Prostate gland (tissue), 2 donors: Measurements from ENCODE around the gene NTM. TPM values are rescaled to one million over a fixed set of nuclear protein-coding genes. Genes with fewer than 3 reads are reported as not detected.

Source experiments
- DNase-seq: peaks from one replicate; pipeline ENCODE4 v3.0.0-alpha.2; 2019; ENCODE audit warnings: low spot score
- H3K27ac ChIP-seq, 2 donors: fragments of 200-600 bp; sonication (generic); 2 replicates each; pipeline ENCODE4 v1.5.1; 2017 to 2019
- H3K27me3 ChIP-seq: fragments of 200-600 bp; sonication (generic); replicated peaks from 2 replicates; pipeline ENCODE4 v1.5.1; 2019; ENCODE audit not compliant: insufficient read depth
- H3K36me3 ChIP-seq, 2 donors: fragments of 200-600 bp; sonication (generic); 1 replicate in 1 of 2; 2 replicates in 1 of 2; pipeline versions ENCODE4 v1.5.1 to v1.8.1; 2017 to 2019
- H3K4me1 ChIP-seq: fragments of 200-600 bp; sonication (generic); replicated peaks from 2 replicates; pipeline ENCODE4 v1.5.1; 2019
- H3K4me3 ChIP-seq, 2 donors: fragments of 200-600 bp; sonication (generic); 2 replicates each; pipeline ENCODE4 v1.5.1; 2017 to 2019
- H3K9me3 ChIP-seq: fragments of 200-600 bp; sonication (generic); 2 replicates; pipeline ENCODE4 v1.5.1; 2017
- CTCF ChIP-seq, 4 experiments: fragments of 200-600 bp in 2 of 4; fragments of 450-650 bp in 2 of 4; sonication (generic) in 2 of 4; IDR thresholded peaks; 1 replicate in 3 of 4; 2 replicates in 1 of 4; pipeline ENCODE4 v1.5.1; 2016 to 2019; ENCODE audit warnings: antibody characterized with exemption in 4 of 4, mild to moderate bottlenecking in 2 of 4, moderate library complexity in 2 of 4
- POLR2A ChIP-seq: fragments of 450-650 bp; IDR thresholded peaks from one replicate; pipeline ENCODE4 v1.6.1; 2016; ENCODE audit warnings: antibody characterized with exemption, mild to moderate bottlenecking
- POLR2AphosphoS5 ChIP-seq: sonication (generic); formaldehyde crosslinking; IDR thresholded peaks from one replicate; pipeline ENCODE4 v1.6.1; 2017; ENCODE audit warnings: antibody characterized with exemption
- WGBS: methylation state at CpG from one replicate; pipeline ENCODE4 v1.1.5; 2018; 5-methylcytosine and 5-hydroxymethylcytosine counted together
- intact Hi-C: fragments of 100-400 bp; cut with DNase I; formaldehyde crosslinking; loops from one replicate; pipeline ENCODE4 v1.14.2; 2022
- total RNA-seq, 2 donors: library from RNA; depleted of rRNA; stranded (reverse); fragments of >200 nt; gene quantifications; one replicate each; pipeline ENCODE4 v1.1.0, GENCODE V29; 2016

Gene NTM
- total RNA-seq, 2 donors from 2014 or later, result 7.4 TPM; not detected in 1

GRCh38 chr11:131893103-131893890 is 522.9 kb downstream of the NTM start:
- H3K4me1 ChIP-seq, result no peaks in the 10 kb centered on the region
- WGBS, result 88% methylated on average over 8 of the region's 8 CpGs
- H3K9me3 ChIP-seq, result no peaks in the 10 kb centered on the region
- no peaks in the 10 kb centered on the region for H3K27me3 ChIP-seq
- intact Hi-C loops, result no loop called here
- TF ChIP-seq POLR2A (no peak), POLR2AphosphoS5 (no peak), CTCF (IDR thresholded peaks at IDR 0.05) (no peak)
- no peak overlapping the region for H3K27ac ChIP-seq
- no peaks in the 10 kb centered on the region for H3K36me3 ChIP-seq
- DNase-seq, result no peak
- no peak overlapping the region for H3K4me3 ChIP-seq

GRCh38 chr11:131893988-131894387 is 523.6 kb downstream of the NTM start:
- no peak for TF ChIP-seq POLR2A
- no peak for TF ChIP-seq CTCF (IDR thresholded peaks at IDR 0.05)
- TF ChIP-seq POLR2AphosphoS5, result no peak
- Histone ChIP-seq H3K4me3 (no peak overlapping the region), H3K36me3 (no peaks in the 10 kb centered on the region), H3K27ac (no peak overlapping the region), H3K9me3 (no peaks in the 10 kb centered on the region), H3K4me1 (no peaks in the 10 kb centered on the region), H3K27me3 (no peaks in the 10 kb centered on the region)
- 80% methylated on average over 5 of the region's 5 CpGs for WGBS
- intact Hi-C loops, result no loop called here
- DNase-seq, result no peak

GRCh38 chr11:131894615-131895544 is 524.5 kb downstream of the NTM start:
- H3K4me1 ChIP-seq, result no peaks in the 10 kb centered on the region
- intact Hi-C loops, result no loop called here
- H3K27ac ChIP-seq, result no peak overlapping the region
- TF ChIP-seq CTCF (IDR thresholded peaks at IDR 0.05), result no peak
- TF ChIP-seq POLR2A, result no peak
- no peak for TF ChIP-seq POLR2AphosphoS5
- H3K4me3 ChIP-seq, result no peak overlapping the region
- H3K27me3 ChIP-seq, result no peaks in the 10 kb centered on the region
- H3K36me3 ChIP-seq, result no peaks in the 10 kb centered on the region
- 49% methylated on average over 10 of the region's 10 CpGs for WGBS
- DNase-seq, result no peak
- no peaks in the 10 kb centered on the region for H3K9me3 ChIP-seq

GRCh38 chr11:131895865-131896264 is 525.5 kb downstream of the NTM start:
- no peak for TF ChIP-seq POLR2AphosphoS5
- no peak for TF ChIP-seq CTCF (IDR thresholded peaks at IDR 0.05)
- TF ChIP-seq POLR2A, result no peak
- WGBS, result 57% methylated on average over 2 of the region's 2 CpGs
- Histone ChIP-seq H3K27me3 (no peaks in the 10 kb centered on the region), H3K27ac (no peak overlapping the region), H3K9me3 (no peaks in the 10 kb centered on the region), H3K36me3 (no peaks in the 10 kb centered on the region), H3K4me1 (no peaks in the 10 kb centered on the region), H3K4me3 (no peak overlapping the region)
- no peak for DNase-seq
- intact Hi-C loops, result no loop called here
